Mesodermal cell (in vitro differentiated cells): ENCODE measurements around the gene SLA2.
"Not testable (repeated sequence)": the region's sequence is repeated elsewhere in the genome, so short reads cannot be mapped to it uniquely, and the experiment has no call there.

ENCODE experiments used
- H3K27ac ChIP-seq: 2 replicates; pipeline ENCODE4 v1.7.0; 2013; ENCODE audit warnings: mild to moderate bottlenecking, low read depth, low read length, moderate library complexity; ENCODE audit not compliant: severe bottlenecking
- H3K36me3 ChIP-seq: 2 replicates; pipeline ENCODE4 v1.7.1; 2013; ENCODE audit warnings: mild to moderate bottlenecking, low read length, moderate library complexity; ENCODE audit not compliant: control insufficient read depth, insufficient read depth
- H3K4me1 ChIP-seq: one replicate; pipeline ENCODE4 v1.7.1; 2013; ENCODE audit warnings: mild to moderate bottlenecking, low read length; ENCODE audit not compliant: insufficient read depth, control insufficient read depth, poor library complexity, severe bottlenecking
- H3K4me3 ChIP-seq: 2 replicates; pipeline ENCODE4 v1.7.0; 2013; ENCODE audit warnings: low read length, control low read depth, mild to moderate bottlenecking; ENCODE audit not compliant: insufficient read depth, poor library complexity, severe bottlenecking; ENCODE audit errors: extremely low read depth
- H3K9me3 ChIP-seq: 2 replicates; pipeline ENCODE4 v1.7.1; 2013; ENCODE audit warnings: mild to moderate bottlenecking, low read length, moderate library complexity; ENCODE audit not compliant: control insufficient read depth
- WGBS, 2 experiments: methylation state at CpG; one replicate each; pipeline ENCODE4 v1.1.5; 2013; ENCODE audit warnings: missing lambda C conversion rate in 2 of 2; ENCODE audit not compliant: insufficient coverage in 2 of 2; 5-methylcytosine and 5-hydroxymethylcytosine counted together

Gene SLA2

DNA sequence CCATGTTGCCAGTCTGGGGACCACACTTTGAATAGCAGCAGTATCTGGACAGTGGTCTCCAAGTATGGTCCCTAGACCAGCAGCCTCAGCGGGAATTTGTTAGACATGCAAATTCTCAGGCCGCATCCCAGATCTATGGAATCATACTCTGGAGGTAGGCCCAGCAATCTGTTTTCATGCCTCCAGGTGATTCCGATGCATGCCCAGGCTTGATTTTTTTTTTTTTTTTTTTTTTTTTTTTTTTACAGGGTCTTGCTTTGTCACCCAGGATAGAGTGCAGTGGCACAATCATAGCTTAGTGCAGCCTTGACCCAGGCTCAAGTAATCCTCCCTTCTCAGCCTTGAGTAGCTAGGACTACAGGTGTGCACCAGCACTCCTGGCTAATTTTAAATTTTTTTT, 682 bp upstream of the SLA2 start:
- Histone ChIP-seq H3K4me1 (peaks cover 3% of the 10 kb centered on the region), H3K27ac (no peak overlapping the region), H3K36me3 (no peaks in the 10 kb centered on the region), H3K9me3 (no peaks in the 10 kb centered on the region), H3K4me3 (no peak overlapping the region)
- 73 to 90% methylated on average over 2 to 3 of the region's 3 CpGs for WGBS, 2 experiments

DNA sequence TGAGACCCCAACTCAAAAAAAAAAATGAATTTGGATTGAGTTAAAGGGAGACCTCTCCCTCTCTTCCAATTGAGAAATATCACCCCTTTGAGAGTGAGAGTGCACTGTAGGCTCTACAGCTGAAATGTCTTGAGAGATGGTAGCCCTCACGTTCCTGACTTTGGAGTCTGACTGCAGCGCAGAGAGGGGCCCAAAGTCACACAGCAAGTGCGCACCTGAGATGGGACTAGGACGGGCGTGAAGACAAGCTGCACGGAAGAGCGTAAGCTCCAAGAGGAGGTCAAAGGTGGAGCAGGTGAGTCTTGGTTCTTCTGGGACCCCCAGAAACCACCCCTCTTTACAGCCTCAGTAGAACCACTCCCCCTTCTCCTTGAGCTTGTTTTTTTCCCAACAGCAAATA, 643 bp downstream of the SLA2 start:
- 95 to 100% methylated on average over 3 to 4 of the region's 7 CpGs for WGBS, 2 experiments
- H3K4me1 ChIP-seq: peaks cover 3% of the 10 kb centered on the region
- H3K27ac ChIP-seq: no peak overlapping the region
- no peak overlapping the region for H3K4me3 ChIP-seq
- no peaks in the 10 kb centered on the region for H3K9me3 ChIP-seq
- H3K36me3 ChIP-seq: no peaks in the 10 kb centered on the region

DNA sequence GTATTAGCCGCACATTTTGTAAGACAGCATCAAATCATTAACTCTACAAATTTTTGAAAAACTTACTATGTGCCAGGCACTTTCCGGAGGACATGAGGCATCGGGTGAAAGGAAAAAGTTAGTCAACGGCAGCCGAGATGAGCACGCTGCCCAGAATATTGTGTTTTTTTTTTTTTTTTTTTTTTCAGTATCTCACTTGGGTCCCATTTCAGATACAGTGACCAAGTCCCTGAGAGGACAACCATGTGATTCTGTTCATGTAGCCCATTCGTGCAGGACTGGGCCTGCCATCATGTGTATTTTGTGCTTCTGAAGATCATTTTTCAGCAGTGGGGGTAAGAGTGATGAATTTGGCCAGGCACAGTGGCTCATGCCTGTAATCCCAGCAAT, 1.3 kb downstream of the SLA2 start:
- WGBS, 2 experiments: 89 to 90% methylated on average over 5 of the region's 7 CpGs
- Histone ChIP-seq H3K4me1 (peaks cover 3% of the 10 kb centered on the region), H3K36me3 (no peaks in the 10 kb centered on the region), H3K9me3 (no peaks in the 10 kb centered on the region), H3K27ac (no peak overlapping the region), H3K4me3 (no peak overlapping the region)

DNA sequence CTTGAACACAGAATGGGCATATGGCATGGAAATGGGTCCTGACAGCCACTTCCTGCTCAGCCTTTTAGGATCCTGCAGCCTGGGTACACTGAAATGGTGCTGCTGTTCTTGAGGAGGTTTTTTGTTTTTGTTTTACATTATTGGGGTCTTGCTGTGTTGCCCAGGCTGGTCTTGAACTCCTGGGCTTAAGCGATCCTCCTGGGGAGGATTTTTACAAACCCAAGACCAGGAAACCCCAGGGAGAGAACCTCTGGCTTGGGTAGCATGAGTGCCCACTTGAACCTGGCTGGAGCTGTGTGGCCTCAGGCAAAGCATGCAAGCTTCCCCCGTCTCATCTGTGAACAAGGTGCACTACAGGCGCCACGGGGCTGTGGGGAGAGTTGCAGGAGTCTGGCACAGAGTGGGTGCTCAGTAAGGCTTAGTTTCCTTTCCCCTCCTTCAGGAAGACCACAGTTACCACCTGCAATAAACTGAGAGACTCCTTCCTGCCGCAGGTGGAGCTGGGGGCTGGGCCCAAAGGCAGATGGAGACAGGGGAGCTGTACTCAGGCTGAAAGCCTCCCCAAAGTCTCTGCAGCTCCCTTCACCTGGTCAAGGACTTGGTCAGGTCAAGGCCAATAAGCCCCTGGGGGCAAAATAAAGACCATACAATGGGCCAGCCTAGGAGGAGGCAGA, 1.8 kb downstream of the SLA2 start:
- Histone ChIP-seq H3K27ac (no peak overlapping the region), H3K4me1 (peaks cover 3% of the 10 kb centered on the region), H3K9me3 (no peaks in the 10 kb centered on the region), H3K4me3 (no peak overlapping the region), H3K36me3 (no peaks in the 10 kb centered on the region)
- 88 to 93% methylated on average over 2 to 3 of the region's 5 CpGs for WGBS, 2 experiments

DNA sequence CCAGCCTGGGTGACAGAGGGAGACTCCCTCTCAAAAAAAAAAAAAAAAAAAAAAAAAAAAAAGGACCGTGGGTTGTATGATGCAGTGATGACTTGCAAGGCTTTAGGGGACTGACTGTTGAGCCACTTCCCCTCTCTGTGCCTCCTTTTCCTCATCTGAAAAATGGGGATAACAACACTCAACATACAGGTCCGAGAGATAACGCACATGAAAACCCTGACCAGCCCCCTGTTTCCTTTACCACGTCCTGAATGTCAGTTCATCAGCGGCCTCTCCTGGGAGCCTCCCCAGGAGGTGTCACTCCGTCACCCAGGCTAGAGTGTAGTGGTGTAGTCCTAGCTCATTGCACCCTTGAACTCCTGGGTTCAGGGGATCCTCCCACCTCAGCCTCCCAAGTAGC, 3.9 kb downstream of the SLA2 start:
- no peaks in the 10 kb centered on the region for H3K9me3 ChIP-seq
- H3K4me1 ChIP-seq: peaks cover 3% of the 10 kb centered on the region
- WGBS, 2 experiments: 78 to 100% methylated on average over 1 to 4 of the region's 6 CpGs
- H3K27ac ChIP-seq: no peak overlapping the region
- no peaks in the 10 kb centered on the region for H3K36me3 ChIP-seq
- no peak overlapping the region for H3K4me3 ChIP-seq

DNA sequence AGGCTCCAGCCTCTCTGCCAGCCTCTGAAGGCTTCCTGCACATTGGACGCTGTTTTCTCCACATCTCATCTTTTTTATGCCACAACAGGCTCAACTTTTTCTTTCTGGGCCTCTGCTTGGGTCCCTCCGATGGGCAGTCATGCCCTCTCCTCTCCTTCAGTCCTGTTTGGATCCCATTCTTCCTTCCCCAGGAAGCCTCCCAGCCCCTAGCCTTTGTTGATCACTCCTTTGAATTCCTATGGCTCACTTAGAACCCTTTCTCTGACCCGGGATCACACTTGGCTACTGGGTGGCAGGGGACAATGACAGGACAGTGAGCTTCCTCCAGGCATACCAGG, 4.5 kb downstream of the SLA2 start:
- no peaks in the 10 kb centered on the region for H3K9me3 ChIP-seq
- H3K4me1 ChIP-seq: peaks cover 3% of the 10 kb centered on the region
- H3K36me3 ChIP-seq: no peaks in the 10 kb centered on the region
- WGBS, 2 experiments: 80 to 88% methylated on average over 3 of the region's 3 CpGs
- no peak overlapping the region for H3K27ac ChIP-seq
- H3K4me3 ChIP-seq: no peak overlapping the region

DNA sequence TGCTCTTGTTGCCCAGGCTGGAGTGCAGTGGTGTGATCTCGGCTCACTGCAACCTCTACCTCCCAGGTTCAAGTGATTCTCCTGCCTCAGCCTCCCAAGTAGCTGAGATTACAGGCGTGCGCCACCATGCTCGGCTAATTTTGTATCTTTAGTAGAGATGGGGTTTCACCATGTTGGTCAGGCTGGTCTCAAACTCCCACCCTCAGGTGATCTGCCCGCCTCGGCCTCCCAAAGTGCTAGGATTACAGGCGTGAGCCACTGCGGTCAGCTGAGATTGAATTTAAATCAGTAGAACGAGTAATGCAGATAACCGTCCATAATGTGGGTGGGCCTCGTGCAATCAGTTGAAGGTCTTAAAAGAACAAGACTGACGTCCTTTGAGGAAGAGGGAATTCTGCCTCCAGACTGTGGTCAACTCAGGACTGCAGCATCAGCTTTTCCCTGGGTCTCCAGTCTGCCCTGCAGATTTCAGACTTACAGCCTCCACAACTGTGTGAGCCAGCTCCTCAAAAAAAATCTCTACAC, 7.1 kb downstream of the SLA2 start:
- not testable (repeated sequence) for H3K4me1 ChIP-seq, H3K36me3 ChIP-seq, H3K9me3 ChIP-seq, H3K27ac ChIP-seq, H3K4me3 ChIP-seq
- 93% methylated on average over 10 to 11 of the region's 12 CpGs for WGBS, 2 experiments

DNA sequence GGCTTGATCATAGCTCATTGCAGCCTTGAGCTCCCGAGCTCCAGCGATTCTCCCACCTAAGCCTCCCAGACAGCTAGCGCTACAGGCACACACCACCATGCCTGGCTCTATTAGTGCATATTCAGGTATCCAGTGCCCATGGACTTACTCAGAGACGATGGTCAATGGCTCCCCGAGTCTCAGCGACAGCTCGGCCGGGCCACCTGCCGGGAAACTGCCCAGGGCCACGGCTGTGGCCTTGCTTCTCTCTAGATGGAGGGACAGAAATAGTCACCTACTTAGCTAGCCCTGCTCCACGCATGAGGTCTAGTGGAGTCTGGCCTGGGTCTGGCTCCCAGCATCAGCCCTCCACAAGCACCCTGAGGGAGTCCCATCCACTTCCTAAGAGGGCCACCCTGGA, 11.7 kb downstream of the SLA2 start:
- WGBS, 2 experiments: 90% methylated on average over 10 of the region's 11 CpGs
- Histone ChIP-seq H3K36me3 (no peaks in the 10 kb centered on the region), H3K27ac (no peak overlapping the region), H3K9me3 (no peaks in the 10 kb centered on the region), H3K4me3 (no peak overlapping the region), H3K4me1 (no peaks in the 10 kb centered on the region)

DNA sequence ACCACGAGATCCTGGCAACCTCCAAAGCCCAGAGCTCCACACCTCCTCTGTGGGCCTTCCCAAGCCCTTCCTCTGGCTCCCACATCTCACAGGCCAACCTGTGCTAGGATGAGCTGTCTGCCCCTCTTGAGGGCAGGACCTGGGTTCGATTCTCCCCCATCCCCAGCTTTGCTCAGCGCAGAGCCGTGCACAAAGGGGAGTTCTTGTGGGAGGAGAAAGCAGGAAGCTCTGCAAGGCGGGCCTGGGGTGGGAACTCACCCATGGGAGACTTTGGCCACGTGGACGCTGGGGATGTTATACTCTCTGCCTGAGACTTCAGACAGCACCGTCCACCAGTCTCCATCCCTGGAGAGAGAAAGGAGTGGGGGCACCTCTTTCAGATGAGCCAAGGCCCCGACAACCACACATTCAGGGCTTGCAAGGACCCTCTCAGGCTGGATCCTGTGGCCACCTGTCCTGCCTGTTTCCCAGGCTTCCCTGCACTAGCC, 12.7 kb downstream of the SLA2 start:
- H3K4me3 ChIP-seq: no peak overlapping the region
- no peaks in the 10 kb centered on the region for H3K4me1 ChIP-seq
- 92 to 93% methylated on average over 8 to 9 of the region's 9 CpGs for WGBS, 2 experiments

DNA sequence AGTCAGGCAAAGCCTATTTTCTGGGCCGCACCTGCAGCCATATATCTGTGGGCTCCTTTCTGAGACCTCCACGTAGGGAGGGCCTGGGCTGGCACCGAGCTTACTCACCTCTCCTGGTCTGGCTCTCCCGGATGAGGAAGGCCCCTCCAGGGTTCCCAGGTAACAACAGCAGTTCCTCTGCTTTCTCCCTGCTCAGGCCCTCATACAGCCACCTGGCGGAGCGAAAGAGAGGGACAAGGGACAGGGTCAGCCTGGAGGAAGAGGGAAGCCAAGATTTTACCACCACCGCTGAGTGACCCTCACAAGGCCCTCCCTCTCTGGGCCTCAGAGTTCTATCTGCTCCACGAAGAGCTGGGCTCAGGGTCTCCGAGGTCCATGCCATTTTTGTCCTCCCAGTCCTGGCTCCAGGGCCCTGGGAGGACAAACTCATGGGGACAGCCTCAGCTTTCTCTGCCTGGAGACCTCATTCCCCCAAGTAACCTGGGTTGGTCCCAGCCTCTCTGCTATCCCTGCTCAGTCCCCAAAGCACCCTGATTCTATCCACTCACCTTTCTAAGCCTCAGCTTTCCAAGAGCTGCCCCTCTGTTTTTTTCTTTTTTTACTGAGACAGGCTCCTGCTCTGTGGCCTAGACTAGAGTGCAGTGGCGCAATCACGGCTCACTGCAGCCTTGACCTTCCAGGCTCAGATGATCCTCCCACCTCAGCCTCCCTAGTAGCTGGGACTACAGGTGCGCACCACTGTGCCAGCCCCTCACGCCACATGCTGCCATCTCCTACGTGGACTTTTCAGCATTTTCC, 13.3 kb downstream of the SLA2 start:
- no peaks in the 10 kb centered on the region for H3K4me1 ChIP-seq
- no peak overlapping the region for H3K4me3 ChIP-seq
- 84 to 91% methylated on average over 11 of the region's 14 CpGs for WGBS, 2 experiments

More for the DNA sequence above, 12.7 kb downstream of the SLA2 start:
- Histone ChIP-seq H3K36me3 (no peaks in the 10 kb centered on the region), H3K27ac (no peak overlapping the region), H3K9me3 (no peaks in the 10 kb centered on the region)

DNA sequence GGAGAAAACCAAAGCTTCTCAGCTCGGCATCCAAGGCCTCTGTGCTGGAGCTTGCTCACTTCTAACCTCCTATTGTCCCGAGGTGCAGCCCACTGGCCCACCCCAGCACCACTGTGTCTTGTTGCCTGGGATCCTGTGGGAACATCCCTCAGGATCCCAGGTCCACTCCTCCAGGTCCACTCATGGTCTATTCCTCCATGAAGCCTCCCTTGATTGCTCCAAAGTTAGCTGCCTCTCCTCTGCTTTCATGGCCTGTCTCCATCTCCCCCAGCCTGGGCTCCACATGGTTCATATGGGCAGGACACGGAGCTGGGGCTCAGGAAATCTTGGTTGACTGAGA, 13.9 kb downstream of the SLA2 start:
- 86 to 92% methylated on average over 3 of the region's 3 CpGs for WGBS, 2 experiments
- no peaks in the 10 kb centered on the region for H3K36me3 ChIP-seq
- no peak overlapping the region for H3K27ac ChIP-seq
- no peak overlapping the region for H3K4me3 ChIP-seq
- no peaks in the 10 kb centered on the region for H3K4me1 ChIP-seq
- no peaks in the 10 kb centered on the region for H3K9me3 ChIP-seq

More for the DNA sequence above, 13.3 kb downstream of the SLA2 start:
- H3K27ac ChIP-seq: no peak overlapping the region
- H3K36me3 ChIP-seq: no peaks in the 10 kb centered on the region
- H3K9me3 ChIP-seq: no peaks in the 10 kb centered on the region
